NCI-H146 (cell line): ENCODE results near the gene P2RY6.

Experiments used
- DNase-seq: peaks from one replicate; lab custom pipeline; 2025; lab: John Stamatoyannopoulos, UW

The P2RY6 gene

DNA sequence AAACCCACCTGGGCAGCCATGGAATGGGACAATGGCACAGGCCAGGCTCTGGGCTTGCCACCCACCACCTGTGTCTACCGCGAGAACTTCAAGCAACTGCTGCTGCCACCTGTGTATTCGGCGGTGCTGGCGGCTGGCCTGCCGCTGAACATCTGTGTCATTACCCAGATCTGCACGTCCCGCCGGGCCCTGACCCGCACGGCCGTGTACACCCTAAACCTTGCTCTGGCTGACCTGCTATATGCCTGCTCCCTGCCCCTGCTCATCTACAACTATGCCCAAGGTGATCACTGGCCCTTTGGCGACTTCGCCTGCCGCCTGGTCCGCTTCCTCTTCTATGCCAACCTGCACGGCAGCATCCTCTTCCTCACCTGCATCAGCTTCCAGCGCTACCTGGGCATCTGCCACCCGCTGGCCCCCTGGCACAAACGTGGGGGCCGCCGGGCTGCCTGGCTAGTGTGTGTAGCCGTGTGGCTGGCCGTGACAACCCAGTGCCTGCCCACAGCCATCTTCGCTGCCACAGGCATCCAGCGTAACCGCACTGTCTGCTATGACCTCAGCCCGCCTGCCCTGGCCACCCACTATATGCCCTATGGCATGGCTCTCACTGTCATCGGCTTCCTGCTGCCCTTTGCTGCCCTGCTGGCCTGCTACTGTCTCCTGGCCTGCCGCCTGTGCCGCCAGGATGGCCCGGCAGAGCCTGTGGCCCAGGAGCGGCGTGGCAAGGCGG, 24.5 kb downstream of the P2RY6 start:
- DNase-seq = no peak

DNA sequence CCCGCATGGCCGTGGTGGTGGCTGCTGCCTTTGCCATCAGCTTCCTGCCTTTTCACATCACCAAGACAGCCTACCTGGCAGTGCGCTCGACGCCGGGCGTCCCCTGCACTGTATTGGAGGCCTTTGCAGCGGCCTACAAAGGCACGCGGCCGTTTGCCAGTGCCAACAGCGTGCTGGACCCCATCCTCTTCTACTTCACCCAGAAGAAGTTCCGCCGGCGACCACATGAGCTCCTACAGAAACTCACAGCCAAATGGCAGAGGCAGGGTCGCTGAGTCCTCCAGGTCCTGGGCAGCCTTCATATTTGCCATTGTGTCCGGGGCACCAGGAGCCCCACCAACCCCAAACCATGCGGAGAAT, 25.1 kb downstream of the P2RY6 start:
- DNase-seq = no peak

DNA sequence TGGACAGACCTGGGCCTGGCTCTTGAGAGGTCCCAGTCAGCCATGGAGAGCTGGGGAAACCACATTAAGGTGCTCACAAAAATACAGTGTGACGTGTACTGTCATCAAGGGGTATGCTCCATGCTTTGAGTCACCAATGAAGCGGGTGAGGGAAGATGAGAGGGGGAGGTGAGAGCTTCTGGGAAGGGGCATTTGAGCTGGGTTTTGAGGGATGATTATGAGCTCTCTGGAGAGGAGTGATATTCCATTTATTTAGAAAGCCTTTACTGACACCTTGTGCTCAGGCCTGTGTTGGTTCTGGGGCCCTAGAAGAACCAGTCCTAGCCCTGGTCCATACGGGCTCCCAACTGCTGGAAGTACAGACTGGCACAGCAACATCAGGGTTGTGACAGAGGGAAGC, 25.6 kb downstream of the P2RY6 start:
- no peak for DNase-seq

DNA sequence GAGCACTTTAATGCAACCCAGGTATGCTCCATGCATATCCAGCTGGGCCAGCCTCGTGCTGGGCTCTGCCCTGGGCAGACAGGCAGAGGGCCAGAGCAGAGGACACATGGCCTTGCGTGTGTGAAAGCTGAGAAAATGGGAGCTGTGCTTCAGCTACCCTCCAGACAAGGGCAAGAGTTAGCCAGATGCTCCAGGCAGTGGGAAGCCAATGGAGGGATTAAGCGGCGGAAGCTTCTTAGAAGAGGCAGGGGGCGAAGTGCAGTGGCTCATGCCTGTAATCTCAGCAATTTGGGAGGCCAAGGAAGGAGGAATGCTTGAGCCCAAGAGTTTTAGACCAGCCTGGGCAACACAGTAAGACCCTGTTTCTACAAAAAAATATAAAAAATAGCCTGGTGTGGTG, 26.1 kb downstream of the P2RY6 start:
- no peak for DNase-seq

DNA sequence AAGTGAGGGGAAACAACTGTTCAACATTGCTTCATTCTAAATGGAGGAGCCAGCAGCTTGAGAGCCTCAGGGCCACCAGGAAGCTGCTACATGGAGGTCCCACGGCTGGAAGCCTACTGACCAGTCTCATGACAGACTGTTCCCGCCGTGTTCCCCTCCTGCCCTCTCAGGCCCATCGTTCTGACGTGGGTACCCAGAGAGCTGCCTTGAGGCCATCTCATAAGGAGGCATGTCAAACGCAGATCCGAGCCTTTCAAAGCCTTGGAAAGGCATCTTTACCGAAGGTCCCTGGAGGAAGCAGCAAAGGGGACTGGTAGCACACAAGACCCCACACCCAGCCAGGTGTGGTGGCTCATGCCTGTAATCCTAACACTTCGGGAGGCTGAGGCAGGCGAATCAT, 27.6 kb downstream of the P2RY6 start:
- DNase-seq = no peak

DNA sequence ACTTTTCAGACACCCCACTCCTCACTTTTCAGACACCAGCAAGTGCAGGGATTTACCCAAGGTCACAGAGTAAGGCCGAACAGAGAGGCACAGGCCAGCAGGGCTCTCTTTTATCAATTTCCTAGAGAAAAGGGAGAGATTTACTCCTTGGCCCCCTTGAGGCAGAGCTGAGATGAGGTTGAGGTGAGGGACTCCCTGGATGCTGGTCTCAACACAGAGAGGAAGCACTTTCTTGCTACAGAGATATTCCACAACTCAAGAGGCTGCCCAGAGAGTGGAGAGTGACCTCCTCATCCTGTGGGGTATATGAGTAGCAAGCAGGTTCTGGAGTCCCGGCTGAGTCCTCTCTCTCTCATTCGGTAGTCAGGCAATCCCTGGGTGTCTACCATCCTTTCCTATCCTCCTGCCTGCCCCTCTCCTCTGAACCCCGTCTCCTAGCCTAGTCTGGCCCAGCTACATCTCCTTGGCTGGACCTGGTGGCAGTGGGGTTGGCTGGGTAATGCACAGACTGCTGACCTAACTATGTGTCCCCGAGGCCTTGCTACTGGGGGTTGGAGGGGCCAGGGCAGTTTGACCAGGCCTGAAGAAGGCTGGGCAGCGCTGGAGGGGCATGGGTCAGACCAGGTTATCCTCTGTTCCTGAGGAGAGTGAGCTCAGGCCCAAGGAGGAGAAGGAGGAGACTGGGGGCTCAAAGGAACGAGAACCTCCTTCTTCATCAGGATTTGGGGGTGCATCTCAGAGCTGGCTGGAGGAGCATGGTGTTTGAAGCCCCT, 34.1 kb downstream of the P2RY6 start:
- DNase-seq = no peak

DNA sequence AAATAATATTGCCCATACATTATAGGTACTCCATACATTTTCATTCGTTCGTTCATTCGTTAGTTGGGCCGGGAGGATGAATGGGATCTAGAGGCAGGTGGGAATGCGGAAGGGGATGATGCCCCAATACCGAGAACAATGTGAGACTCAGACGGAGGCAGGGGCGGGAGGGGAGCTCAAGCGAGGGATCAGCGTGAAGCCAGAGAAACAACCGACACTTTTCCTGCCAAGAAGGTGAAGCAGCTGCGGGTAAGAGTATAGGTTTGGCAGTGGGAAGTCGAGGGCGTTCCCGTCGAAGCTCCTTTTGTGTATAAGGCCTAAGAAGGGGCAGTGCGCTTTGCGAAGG, 34.8 kb downstream of the P2RY6 start:
- DNase-seq = peak; percentile 63

DNA sequence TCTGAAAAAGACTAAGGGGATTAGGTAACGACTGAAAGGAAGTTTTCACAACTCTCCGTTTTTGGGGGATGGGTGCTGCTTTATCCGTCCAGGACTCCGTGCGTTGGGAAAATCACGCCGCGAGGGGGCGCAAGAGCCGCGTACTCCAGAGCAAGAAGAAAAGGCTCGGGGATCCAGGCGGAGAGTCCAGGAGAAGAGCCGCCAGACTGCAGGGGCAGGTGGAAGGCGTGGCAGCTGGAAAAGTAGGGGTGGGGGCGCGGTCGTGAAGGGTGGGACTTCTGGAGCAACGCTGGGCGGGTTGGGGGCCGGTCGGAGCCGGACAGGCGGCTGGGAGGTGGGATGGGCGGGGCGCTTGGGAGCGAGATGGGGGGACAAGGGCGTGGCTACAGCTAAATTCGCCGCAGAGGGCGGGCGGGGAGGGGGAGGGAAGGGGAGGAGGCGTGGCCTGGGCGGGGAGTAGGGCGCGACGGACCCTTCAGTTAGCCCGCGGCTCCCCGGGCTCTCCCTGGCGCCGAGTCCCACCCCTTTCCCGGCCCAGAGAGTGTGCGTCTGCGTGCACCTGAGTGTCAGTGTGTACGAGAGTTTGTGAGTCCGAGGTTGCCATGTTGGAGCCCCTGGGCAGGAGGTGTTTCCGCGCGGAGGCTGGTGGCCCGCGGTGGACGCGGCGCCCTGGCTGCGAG, 35.3 kb downstream of the P2RY6 start:
- peak; percentile 98 for DNase-seq

DNA sequence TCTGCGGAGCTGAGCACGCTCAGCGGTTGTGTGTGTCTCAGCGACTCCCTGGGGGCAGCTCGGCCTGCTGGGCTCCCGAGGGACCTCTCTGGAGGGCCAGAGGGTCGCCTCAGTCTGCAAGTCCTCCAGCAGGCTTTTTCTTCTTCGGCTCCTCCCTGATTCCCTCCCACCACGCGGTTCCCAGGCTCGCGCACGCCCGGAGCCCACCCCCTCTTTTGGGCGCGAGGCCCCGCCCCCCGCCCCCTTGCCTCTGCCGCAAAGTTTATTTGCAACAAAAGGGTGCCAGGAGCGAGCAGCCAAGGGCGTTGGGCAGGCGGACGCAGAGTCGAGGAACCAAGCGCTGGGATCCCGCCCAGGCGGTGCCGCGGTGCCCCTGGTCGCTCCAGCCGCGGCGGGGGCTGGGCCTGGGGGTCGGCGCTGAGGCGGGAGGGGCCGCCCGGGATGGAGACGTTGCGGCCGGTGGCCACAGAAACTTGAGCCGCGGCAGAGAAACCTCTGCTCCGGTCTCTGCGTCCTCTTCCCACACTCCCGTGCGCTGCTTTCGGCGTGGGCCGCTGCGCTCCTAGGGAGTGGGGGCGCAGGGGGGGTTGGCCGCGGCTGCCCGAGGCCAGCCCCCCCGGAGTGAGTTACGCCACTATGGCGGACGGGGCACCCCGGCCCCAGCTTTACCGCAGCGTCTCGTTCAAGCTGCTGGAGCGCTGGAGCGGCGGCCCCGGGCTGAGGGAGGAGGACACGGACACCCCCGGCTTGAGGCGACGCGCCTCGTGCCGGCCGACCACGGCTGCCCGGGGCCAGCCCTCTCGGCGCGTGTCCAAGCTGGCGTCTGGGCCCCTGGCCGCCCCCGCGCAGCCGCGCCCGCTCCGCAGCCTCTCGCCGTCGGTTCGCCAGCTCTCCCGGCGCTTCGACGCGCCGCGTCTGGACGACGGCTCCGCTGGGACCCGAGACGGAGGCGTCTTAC, 36.1 kb downstream of the P2RY6 start, which contains the start of gene ARHGEF17:
ARHGEF17 (plus strand) TSS at position 274 of the 958 bp plus-strand sequence; CDS start at position 637, 363 bp downstream.
- DNase-seq = peak; percentile 79

DNA sequence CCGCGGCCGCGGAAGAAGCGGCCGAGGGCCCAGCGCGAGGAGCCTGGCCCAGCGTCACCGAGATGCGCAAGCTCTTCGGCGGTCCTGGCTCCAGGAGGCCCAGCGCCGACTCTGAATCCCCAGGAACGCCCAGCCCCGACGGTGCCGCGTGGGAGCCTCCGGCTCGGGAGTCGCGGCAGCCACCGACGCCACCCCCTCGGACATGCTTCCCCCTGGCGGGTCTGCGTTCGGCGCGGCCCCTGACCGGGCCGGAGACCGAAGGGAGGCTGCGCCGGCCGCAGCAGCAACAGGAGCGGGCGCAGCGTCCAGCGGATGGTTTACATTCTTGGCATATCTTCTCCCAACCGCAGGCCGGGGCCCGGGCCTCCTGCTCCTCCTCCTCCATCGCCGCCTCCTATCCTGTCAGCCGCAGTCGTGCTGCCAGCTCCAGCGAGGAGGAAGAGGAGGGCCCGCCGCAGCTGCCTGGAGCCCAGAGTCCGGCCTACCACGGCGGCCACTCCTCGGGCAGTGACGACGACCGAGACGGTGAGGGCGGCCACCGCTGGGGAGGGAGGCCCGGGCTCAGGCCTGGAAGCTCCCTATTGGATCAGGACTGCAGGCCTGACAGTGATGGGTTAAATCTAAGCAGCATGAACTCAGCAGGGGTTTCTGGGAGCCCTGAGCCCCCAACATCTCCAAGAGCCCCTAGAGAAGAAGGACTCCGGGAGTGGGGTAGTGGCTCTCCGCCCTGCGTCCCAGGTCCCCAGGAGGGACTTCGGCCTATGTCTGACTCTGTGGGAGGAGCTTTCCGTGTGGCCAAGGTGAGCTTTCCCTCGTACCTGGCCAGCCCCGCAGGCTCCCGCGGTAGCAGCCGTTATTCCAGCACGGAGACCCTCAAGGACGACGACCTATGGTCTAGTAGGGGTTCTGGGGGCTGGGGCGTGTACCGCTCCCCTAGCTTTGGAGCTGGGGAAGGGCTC, 37.1 kb downstream of the P2RY6 start:
- peak; percentile 47 for DNase-seq

DNA sequence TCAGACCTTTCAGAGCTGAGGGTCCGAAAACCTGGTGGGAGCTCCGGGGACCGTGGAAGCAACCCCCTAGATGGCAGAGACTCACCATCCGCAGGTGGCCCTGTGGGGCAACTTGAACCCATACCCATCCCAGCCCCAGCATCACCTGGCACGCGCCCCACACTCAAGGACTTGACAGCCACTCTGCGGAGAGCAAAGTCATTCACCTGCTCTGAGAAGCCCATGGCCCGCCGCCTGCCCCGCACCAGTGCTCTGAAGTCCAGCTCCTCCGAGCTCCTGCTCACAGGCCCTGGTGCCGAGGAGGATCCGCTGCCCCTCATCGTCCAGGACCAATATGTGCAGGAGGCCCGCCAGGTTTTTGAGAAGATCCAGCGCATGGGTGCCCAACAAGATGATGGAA, 37.9 kb downstream of the P2RY6 start:
- no peak for DNase-seq

DNA sequence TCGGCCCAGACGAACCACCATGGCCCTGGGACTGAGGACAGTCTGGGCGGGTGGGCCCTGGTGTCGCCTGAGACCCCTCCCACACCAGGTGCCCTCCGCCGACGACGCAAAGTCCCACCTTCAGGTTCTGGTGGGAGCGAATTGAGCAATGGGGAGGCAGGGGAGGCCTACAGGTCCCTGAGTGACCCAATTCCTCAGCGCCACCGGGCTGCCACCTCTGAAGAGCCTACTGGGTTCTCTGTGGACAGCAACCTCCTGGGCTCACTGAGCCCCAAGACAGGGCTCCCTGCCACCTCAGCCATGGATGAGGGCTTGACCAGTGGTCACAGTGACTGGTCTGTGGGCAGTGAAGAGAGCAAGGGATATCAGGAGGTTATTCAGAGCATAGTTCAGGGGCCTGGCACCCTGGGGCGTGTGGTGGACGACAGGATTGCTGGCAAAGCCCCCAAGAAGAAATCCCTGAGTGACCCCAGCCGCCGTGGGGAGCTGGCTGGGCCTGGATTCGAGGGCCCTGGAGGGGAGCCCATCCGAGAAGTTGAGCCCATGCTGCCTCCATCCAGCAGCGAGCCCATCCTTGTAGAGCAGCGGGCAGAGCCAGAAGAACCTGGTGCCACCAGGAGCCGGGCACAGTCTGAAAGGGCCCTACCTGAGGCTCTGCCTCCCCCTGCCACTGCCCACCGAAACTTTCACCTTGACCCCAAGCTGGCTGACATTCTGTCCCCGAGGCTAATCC, 38.7 kb downstream of the P2RY6 start:
- DNase-seq = no peak

DNA sequence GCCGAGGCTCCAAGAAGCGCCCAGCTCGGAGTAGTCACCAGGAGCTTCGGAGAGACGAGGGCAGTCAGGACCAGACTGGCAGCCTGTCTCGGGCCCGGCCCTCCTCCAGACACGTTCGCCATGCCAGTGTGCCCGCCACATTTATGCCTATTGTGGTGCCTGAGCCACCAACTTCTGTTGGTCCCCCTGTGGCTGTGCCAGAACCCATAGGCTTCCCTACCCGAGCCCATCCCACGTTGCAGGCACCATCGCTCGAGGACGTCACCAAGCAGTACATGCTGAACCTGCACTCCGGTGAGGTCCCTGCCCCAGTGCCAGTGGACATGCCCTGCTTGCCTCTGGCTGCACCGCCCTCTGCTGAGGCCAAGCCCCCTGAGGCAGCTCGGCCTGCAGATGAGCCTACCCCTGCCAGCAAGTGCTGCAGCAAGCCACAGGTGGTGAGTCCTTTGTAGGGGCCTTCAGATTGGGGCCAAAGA, 39.3 kb downstream of the P2RY6 start:
- DNase-seq = no peak

DNA sequence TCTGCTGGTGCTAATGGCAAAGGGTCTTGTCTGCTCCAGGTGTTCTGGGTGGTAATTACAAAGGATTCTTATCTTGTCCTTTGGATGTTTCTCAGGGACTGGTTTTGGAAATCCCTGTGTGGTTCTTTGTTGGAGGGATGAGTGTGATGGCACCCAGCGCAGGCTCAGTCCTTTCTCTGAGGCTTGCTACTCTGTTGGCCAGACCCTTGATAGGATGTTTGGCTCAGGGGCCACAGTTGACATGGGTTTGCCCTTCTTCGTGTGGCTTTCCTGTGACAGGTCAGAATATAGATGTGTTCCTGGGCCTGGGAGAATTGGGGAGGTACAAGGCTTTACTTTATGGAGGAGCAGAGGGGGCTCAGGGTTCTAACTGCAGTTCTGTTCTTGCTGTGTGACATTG, 39.9 kb downstream of the P2RY6 start:
- no peak for DNase-seq

DNA sequence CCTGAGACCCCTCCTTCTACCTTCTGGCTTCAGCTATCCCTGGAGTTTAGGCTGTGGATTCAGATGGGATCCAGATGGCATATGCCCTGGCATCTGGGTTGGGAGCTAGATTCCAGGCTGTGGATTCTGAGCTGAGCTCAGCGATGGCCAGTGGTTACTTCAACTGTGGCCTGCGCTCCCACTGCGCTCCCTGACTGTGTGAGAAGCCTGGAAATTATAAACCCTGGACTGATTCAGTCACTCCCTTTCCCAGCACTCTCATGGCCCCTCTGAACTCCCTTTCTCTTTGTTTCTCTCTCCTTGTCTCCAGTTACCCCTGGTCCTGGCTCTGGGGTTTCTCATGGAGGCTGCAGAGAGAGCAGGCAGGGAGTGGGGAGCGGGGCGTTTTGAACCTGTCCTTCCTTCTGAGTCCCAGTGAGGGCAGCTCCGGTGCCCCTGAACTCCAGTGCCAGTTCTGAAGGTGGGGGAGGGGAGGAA, 40.8 kb downstream of the P2RY6 start:
- no peak for DNase-seq

DNA sequence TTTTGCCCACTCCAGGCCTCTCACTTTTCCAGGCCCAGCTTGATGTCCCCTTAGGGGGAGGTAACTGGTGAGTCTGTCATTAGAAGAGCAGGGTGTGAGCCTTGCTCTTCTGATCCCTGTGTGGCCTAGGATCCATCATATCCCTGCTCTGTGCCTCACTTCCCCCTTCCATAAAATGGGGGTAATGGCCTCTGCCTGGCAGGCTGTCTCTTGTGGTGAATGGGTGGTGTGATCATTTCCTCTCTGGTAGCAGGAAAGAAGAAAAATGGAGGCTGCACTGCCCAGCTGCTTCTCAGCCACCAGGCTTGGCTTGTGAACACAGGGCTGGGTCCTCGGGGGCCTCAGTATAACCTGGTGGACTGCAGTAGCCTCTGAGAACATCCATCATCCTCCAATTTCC, 41.5 kb downstream of the P2RY6 start:
- no peak for DNase-seq

DNA sequence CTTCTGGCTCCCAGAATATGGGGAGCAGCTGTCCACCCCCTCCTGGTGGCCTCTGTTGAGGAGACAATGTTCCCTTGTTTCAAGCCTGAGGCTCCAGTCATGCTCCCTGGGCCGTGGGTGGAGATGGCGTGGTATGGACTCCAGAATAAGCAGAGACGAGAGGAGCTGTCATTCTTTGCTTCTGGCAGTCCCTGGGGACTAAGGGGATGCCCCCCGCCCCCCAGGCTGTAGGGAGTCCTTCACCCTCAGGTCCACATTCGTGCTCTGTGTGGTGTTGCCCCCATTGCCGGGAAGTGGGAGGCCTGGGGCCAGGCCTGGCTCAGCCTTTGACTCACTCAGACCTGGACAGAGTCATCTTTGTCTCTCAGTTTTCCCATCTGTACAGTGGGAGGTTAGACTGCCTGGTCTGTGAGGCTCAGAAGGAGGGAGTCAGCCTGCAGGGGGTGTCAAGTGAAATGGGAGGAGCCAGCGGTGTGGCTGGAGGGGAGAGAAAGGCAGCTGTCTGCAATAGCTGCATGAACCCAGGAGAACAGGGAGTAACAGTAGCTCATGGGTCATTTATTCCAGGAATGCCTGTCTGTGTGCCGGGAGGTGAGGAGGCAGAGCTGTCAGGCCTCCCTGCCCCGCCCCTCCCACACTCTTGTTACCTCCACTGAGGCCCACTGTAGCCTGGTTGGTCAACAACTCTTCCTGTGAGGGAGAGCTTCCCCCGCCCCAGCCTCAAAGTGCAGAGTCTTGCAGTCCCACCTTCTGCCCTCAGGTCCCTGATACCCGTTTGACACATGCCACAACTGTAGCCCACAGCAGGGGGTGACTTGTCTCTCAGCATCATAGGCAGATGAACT, 42.2 kb downstream of the P2RY6 start:
- no peak for DNase-seq

DNA sequence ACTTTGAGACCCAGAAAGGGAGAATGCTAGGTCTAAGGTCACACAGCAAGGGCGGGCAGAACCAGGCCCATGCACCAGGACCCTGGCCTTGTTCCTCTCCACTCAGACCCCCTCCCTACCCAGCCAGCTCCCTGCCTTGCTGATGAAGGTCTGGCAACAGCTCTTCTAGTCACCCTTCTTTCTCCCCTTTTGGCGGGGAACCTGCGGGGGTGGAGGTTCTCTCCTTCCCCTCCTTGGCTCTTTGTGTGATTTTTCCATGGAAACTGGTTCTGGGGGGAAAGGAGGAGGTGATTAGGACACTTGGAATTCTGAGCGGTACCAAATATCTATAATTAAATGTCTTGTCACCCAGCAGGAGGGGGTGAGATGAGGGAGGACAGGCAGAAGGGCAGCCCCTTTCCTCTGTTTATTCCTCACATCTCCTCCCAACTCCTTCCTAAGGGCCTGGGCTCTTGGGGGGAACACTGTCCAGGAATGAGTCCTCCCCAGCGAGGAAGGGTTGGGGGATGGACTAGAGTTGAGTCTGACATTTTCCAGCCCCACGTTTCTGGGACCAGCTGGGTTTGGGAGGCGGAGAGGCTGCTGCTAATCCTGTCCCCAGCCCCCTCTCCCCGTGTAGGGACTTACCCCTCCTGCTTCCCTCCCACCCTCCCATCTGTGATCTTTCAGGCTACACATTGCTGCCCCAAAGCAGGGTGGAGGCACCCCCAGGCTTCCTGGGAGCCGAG, 43.3 kb downstream of the P2RY6 start:
- no peak for DNase-seq
